Daoy (cell line): ENCODE data around the gene TLR9. TPM values are rescaled to one million over a fixed set of nuclear protein-coding genes. Genes with fewer than 3 reads are reported as not detected.

Experiments used
- DNase-seq: peaks from one replicate; pipeline ENCODE4 v3.0.0-alpha.2; 2015; ENCODE audit warnings: low read depth
- total RNA-seq: library from RNA; depleted of rRNA; stranded (reverse); fragments of >200 nt; shearing (Covaris generic); gene quantifications from 2 replicates; pipeline ENCODE4 v1.2.3, GENCODE V29; 2014; rRNA removed

TLR9 gene
- total RNA-seq, 1 experiment from 2014 or later = not detected

- DNase-seq = no peak
These were observed 53.1 kb downstream of the TLR9 start for GRCh38 chr3:52172262-52172757.

GRCh38 chr3:52171514-52172261 is 53.8 kb downstream of the TLR9 start:
- peak; percentile 10 for DNase-seq

Other genes with a start within 250 kb of the TLR9 start
- gene ACY1, start 242.1 kb downstream of the TLR9 start, total RNA-seq = 15.9 and 25.9 TPM in 2 replicates
- gene RPL29, start 229.8 kb downstream of the TLR9 start, total RNA-seq = 865 and 1,191 TPM in 2 replicates
- gene DUSP7, start 169.1 kb downstream of the TLR9 start, total RNA-seq = 14.2 TPM in 2 replicates
- gene POC1A, start 71.2 kb downstream of the TLR9 start, total RNA-seq = 6.0 and 8.6 TPM in 2 replicates
- 35.5 and 50.2 TPM in 2 replicates for gene ALAS1, start 27.5 kb downstream of the TLR9 start, total RNA-seq
- gene TWF2, start 13.5 kb upstream of the TLR9 start, total RNA-seq = 103 and 109 TPM in 2 replicates
- gene PPM1M, start 20.1 kb upstream of the TLR9 start, total RNA-seq = 2.3 and 6.6 TPM in 2 replicates
- gene WDR82, start 53.0 kb upstream of the TLR9 start, total RNA-seq = 27.7 and 31.1 TPM in 2 replicates
- 5.3 and 5.7 TPM in 2 replicates for gene GLYCTK, start 62.2 kb upstream of the TLR9 start, total RNA-seq
- 0.74 and 1.8 TPM in 2 replicates for gene DNAH1, start 90.7 kb upstream of the TLR9 start, total RNA-seq
- 38.2 and 47.8 TPM in 2 replicates for gene BAP1, start 184.4 kb upstream of the TLR9 start, total RNA-seq
- gene PHF7, start 185.0 kb upstream of the TLR9 start, total RNA-seq = 8.6 and 12.4 TPM in 2 replicates
- 0.34 TPM in 1 of 2 replicates, not detected in the other for gene SEMA3G, start 219.5 kb upstream of the TLR9 start, total RNA-seq
- not detected in 2 replicates for gene TNNC1, start 228.4 kb upstream of the TLR9 start, total RNA-seq
- gene NISCH, start 230.0 kb upstream of the TLR9 start, total RNA-seq = 18.7 and 19.0 TPM in 2 replicates